ENCODE data around the gene MPG.
"Not testable (repeated sequence)": the region's sequence is repeated elsewhere in the genome, so short reads cannot be mapped to it uniquely, and the experiment has no call there.

Gene MPG

DNA sequence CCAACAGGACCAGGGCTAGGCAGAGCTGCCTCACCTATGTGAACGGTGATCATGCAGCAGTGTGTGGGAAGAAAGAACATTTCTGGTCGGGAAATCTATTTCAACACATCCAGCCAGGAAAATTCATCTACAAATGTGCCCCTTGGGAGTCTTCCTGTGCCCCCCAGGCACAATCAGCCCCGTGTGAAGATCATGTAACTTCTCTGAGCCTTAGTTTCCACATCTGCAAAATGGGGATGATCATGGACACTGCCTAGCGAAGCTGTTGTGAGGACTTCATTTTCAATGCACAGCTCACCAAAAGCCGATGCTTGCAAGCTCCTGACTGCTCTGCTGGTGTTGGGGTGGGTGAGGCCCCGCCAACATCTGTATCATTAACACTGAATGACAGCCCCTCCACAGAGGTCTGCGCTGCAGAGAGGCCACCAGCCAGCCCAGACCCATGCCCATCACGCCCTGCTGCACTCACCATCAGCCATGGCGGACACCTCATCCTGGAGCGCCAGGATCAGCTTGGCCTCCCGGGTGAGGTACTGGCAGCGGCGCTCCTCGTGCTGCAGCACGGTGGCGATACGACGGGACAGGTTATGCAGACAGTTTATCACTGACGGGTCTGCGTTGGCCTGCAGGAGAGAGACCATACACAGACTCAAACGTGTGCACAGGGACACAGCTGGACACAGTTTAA is 34.3 kb downstream of the MPG start:
- no peak for DNase-seq (ENCODE audit: low read depth in 2 of 3, low spot score in 1 of 3)

DNA sequence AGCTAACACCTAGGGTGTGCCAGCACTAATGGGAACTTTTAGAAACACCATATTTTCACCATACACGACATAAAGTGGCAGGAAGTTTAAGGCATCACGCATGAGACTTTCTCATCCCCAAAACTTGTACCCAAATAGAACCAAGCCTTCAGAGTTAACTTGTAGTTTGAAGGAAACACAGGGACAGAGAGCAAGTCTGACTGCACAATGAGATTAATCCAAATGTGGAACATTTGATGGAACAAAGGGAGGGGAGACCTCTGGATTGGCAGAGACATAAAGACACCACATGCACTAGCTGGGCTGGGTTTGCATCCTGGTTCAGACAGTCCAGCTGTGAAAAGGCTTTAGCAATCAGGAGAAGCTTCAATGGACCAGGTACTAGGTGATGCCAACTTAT is 36.3 kb downstream of the MPG start:
- DNase-seq (ENCODE audit: low read depth in 2 of 3, low spot score in 1 of 3) = no peak

DNA sequence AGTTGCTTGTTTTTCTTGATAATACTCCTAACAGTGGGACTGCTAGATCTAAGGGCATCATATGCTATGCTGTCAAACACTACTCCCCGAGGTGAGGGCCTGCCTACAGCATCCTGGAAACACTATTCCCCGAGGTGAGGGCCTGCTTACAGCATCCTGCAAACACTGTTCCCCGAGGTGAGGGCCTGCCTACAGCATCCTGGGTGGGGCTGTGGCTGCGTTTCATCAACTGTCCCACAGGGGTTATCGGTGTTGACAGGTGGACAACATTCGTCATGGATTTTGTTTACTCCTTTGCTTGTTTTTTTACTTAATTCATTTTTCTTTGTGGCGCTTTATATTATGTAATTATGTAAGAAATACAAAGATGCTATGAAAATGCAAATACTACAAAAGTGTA is 38.0 kb downstream of the MPG start:
- no peak for DNase-seq (ENCODE audit: low read depth in 2 of 3, low spot score in 1 of 3)

DNA sequence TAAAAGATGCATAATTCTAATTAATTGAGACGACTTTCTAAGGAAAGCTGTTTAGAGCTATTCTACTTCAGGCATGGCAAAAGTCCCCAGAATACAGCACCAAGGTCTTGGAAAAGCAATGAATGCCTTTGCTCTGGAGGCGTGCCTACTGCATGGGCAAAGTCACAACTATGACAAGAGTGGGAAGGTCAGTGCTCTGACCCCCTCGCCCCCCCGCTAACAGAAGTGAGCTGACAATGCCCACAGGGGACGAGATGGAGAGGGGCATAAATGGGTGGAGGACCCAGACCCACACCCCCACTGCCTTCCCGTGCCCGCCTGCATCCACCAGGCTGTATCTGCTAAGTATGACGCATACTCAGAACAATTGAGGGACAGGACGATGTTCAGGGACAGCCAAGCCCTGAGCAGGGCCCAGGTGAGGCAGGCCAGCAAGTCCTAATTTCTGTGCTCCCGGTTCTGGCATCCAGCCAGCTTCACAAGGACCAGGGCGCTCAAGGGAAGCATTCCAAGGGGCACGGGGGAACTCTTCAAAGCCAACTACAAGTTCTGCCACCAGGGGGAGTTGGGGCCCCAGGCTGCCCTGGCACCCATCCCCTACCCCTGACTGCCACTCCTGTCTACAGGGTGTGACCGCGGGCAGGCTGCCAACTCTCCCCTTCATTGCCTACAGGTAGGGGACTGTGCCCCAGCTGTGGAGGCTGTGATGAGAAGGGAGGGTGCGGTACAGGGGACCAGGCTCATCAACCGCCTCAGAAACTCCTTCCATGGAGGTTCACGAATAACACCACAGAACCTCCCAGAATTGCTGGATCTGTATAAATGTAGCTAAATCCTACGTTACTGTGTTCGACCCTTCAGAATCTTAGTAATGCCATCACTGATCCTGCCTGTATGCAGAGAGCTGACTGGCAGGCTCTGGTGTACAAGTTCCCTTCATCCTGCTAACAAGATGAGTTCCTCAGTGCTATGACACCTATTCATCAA is 39.6 kb downstream of the MPG start:
- DNase-seq (ENCODE audit: low read depth in 2 of 3, low spot score in 1 of 3) = peak; percentile 22 to 54 (median 50)

DNA sequence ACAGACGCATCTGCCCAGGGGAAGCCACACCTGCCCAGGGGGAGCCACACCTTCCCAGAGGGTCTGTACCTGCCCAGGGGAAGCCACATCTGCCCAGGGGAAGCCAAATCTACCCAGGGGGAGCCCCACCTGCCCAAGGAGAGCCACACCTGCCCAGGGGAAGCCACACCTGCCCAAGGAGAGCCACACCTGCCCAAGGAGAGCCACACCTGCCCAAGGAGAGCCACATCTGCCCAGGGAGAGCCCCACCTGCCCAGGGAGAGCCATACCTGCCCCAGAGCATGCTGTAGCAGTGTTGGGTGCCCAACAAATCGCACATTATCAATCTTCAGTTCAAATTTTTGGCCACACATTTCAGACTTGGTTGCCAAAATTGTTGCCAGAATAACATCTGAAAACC is 40.8 kb downstream of the MPG start:
- no peak for DNase-seq (ENCODE audit: low read depth in 2 of 3, low spot score in 1 of 3)

- no peak for DNase-seq (ENCODE audit: low read depth in 2 of 3, low spot score in 1 of 3)
These were observed 41.3 kb downstream of the MPG start for GRCh38 chr16:119295-119694.

- DNase-seq (ENCODE audit: low read depth in 2 of 3, low spot score in 1 of 3) = no peak
These were observed 41.9 kb downstream of the MPG start for GRCh38 chr16:119835-120491.

DNA sequence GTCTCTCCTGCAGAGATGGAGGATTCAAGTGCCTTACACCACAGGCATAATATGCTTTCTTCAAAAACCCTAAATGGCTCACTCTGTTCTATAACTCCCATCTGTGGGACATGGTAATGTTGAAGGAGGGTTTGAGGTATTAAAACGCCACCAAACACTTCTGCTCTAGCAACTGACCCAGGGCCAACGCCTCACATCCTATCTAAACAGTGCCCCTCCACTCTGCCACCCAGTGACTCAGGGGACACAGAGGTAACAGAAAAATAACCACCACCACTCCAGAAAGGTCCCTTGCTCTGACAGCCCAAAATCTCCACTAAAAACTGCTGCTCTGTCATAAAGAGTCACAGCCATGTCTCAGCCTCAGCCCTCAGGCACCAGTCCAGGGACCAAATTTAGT is 42.7 kb downstream of the MPG start:
- no peak for DNase-seq (ENCODE audit: low read depth in 2 of 3, low spot score in 1 of 3)

- no peak for DNase-seq (ENCODE audit: low read depth in 2 of 3, low spot score in 1 of 3)
These were observed 44.3 kb downstream of the MPG start for GRCh38 chr16:122361-122760.

- not testable (repeated sequence) for DNase-seq (ENCODE audit: low read depth in 2 of 3, low spot score in 1 of 3)
These were observed 45.7 kb downstream of the MPG start for GRCh38 chr16:123558-124350.

DNA sequence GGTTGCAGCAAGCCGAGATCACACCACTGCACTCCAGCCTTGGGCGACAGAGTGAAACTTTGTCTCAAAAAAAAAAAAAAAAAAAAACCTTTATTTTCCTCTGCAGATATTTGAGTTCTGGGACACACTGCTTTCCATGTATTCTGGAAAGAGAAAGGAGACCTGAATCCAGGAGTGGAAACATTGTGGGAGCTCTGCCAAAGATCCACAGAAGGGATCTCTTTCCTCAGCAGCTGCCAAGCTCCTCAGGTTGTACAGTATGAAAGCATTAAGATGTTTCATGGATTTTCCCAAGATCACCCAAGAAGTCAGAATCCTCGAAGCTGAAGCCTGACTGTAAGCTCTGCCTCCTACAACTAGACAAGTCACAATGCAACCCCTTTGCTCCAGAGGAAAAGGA is 47.0 kb downstream of the MPG start:
- DNase-seq (ENCODE audit: low read depth in 2 of 3, low spot score in 1 of 3) = no peak

- DNase-seq (ENCODE audit: low read depth in 2 of 3, low spot score in 1 of 3) = no peak
These were observed 51.0 kb downstream of the MPG start for GRCh38 chr16:129075-129474.

GRCh38 chr16:130533-131173 is 52.6 kb downstream of the MPG start:
- DNase-seq (ENCODE audit: low read depth in 2 of 3, low spot score in 1 of 3) = no peak

- DNase-seq (ENCODE audit: low read depth in 2 of 3, low spot score in 1 of 3) = no peak
These were observed 54.1 kb downstream of the MPG start for GRCh38 chr16:132120-132519.

DNA sequence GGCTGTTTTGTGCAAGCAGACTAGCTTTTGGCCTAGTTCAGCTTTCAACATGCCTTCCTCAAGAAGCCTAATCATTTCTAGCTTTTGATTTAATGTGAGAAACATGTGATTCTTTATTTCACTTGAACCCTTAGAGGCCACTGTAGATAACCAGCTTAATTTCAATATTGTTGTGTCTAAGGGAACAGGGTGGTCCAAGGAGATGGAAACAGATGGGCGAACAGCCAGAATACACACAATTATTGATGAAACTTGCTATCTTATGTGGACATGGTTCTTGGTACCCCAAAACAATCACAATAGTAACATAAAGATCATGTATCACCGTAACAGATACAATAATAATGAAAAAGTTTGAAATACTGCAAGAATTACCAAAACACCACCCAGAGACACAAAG is 55.7 kb downstream of the MPG start:
- DNase-seq (ENCODE audit: low read depth in 2 of 3, low spot score in 1 of 3) = no peak
